Natural killer cell (primary cell): ENCODE results near the gene VWA2. TPM values are rescaled to one million over a fixed set of nuclear protein-coding genes. Genes with fewer than 3 reads are reported as not detected.

Experiments
- ATAC-seq, 3 donors: fragments of 150-1000 bp in 2 of 3; fragments of 200-7000 bp in 1 of 3; cut with Tn5 transposase; 1 replicate in 1 of 3; 2 replicates in 2 of 3; pipeline ENCODE4 v1.10.0; 2021; ENCODE audit warnings: mild to moderate bottlenecking in 2 of 3, moderate library complexity in 2 of 3
- DNase-seq, 2 donors: peaks; one replicate each; pipeline versions ENCODE4 v3.0.0 to v3.0.0-alpha.2; 2013 to 2021; ENCODE audit warnings: mixed read lengths in 1 of 2
- H3K27ac ChIP-seq: one replicate; pipeline ENCODE4 v1.5.1; 2013; ENCODE audit warnings: mild to moderate bottlenecking, low read length
- H3K27me3 ChIP-seq: one replicate; pipeline ENCODE4 v1.6.1; 2013; ENCODE audit warnings: low read length; ENCODE audit not compliant: control insufficient read depth, insufficient read depth
- H3K36me3 ChIP-seq: one replicate; pipeline ENCODE4 v1.6.1; 2013; ENCODE audit warnings: low read length; ENCODE audit not compliant: control insufficient read depth, insufficient read depth
- H3K4me1 ChIP-seq: one replicate; pipeline ENCODE4 v1.6.1; 2013; ENCODE audit warnings: low read length; ENCODE audit not compliant: control insufficient read depth, insufficient read depth
- H3K4me3 ChIP-seq: one replicate; pipeline ENCODE4 v1.5.1; 2013; ENCODE audit warnings: low read length
- H3K9me3 ChIP-seq: one replicate; pipeline ENCODE4 v1.6.1; 2013; ENCODE audit warnings: low read length; ENCODE audit not compliant: control insufficient read depth, insufficient read depth
- H3K27ac Mint-ChIP-seq, 2 donors: one replicate each; pipeline ENCODE4 v1.8.0; 2022; ENCODE audit warnings: mild to moderate bottlenecking in 2 of 2, mixed read lengths in 2 of 2, moderate library complexity in 1 of 2
- H3K27me3 Mint-ChIP-seq, 2 donors: one replicate each; pipeline ENCODE4 v1.8.0; 2022; ENCODE audit warnings: low read depth in 2 of 2, mixed read lengths in 2 of 2
- H3K36me3 Mint-ChIP-seq: one replicate; pipeline ENCODE4 v1.8.0; 2022; ENCODE audit warnings: mixed read lengths
- H3K4me1 Mint-ChIP-seq, 2 donors: one replicate each; pipeline ENCODE4 v1.8.0; 2022; ENCODE audit warnings: mixed read lengths in 2 of 2
- H3K4me3 Mint-ChIP-seq: one replicate; pipeline ENCODE4 v1.8.0; 2022; ENCODE audit warnings: mild to moderate bottlenecking, moderate library complexity, mixed read lengths
- H3K9me3 Mint-ChIP-seq, 2 donors: one replicate each; pipeline ENCODE4 v1.8.0; 2022; ENCODE audit warnings: mixed read lengths in 2 of 2
- WGBS: methylation state at CpG from one replicate; pipeline ENCODE4 v1.1.7; 2013; ENCODE audit warnings: missing lambda C conversion rate; ENCODE audit not compliant: insufficient coverage; 5-methylcytosine and 5-hydroxymethylcytosine counted together
- intact Hi-C: fragments of 100-400 bp; cut with micrococcal nuclease; formaldehyde crosslinking; loops from one replicate; pipeline ENCODE4 v1.14.2; 2022
- total RNA-seq, 4 donors: library from RNA; stranded (reverse); fragments of 120-200 nt in 1 of 4; gene quantifications; one replicate each; pipeline versions ENCODE4 v1.2.3 to v1.2.4, GENCODE V29; 2013 to 2022
- TF ChIP-seq, protein P1 (sequence below): fragments of 200-600 bp; IDR thresholded peaks from one replicate; pipeline ENCODE4 v1.8.0; 2022; ENCODE audit warnings: antibody characterized with exemption

Gene VWA2
- total RNA-seq, 3 donors from 2014 or later (not counting 1 experiment from before 2014, with no cell fraction given): not detected

DNA sequence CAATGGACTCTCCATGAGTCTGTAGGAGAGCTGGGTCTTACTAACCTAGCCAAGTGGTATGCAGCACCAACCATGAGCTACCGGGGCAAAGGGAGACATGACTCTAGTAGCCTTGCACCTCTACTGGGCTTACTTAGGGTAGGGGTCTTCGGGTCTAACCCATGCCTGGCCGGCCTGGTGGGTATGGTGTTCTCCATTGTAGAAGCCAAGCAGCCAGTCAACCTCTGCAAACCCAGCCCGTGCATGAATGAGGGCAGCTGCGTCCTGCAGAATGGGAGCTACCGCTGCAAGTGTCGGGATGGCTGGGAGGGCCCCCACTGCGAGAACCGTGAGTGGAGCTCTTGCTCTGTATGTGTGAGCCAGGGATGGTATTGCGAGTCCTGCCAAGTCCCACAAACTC, 51.0 kb downstream of the VWA2 start:
- peaks cover 0 to 2% of the 10 kb centered on the region in 2 donors for H3K27me3 Mint-ChIP-seq
- WGBS: 94% methylated on average over 10 of the region's 10 CpGs
- no peak for DNase-seq

GRCh38 chr10:114291076-114291475, 52.0 kb downstream of the VWA2 start:
- Histone ChIP-seq H3K36me3 (no peaks in the 10 kb centered on the region), H3K27ac (no peak overlapping the region), H3K4me1 (no peaks in the 10 kb centered on the region), H3K4me3 (no peak overlapping the region), H3K9me3 (peaks cover 6% of the 10 kb centered on the region), H3K27me3 (no peaks in the 10 kb centered on the region)
- Mint-ChIP-seq H3K9me3 (peaks cover under 1 to 7% of the 10 kb centered on the region in 2 donors), H3K36me3 (peaks cover 18% of the 10 kb centered on the region), H3K4me1 (no peaks in the 10 kb centered on the region), H3K27ac (no peak overlapping the region), H3K4me3 (no peak overlapping the region), H3K27me3 (peaks cover 0 to 2% of the 10 kb centered on the region in 2 donors)
- intact Hi-C loops: no loop called here
- ATAC-seq (no peak), DNase-seq (no peak)
- 96% methylated on average over 7 of the region's 7 CpGs for WGBS
- TF ChIP-seq, protein P1, sequence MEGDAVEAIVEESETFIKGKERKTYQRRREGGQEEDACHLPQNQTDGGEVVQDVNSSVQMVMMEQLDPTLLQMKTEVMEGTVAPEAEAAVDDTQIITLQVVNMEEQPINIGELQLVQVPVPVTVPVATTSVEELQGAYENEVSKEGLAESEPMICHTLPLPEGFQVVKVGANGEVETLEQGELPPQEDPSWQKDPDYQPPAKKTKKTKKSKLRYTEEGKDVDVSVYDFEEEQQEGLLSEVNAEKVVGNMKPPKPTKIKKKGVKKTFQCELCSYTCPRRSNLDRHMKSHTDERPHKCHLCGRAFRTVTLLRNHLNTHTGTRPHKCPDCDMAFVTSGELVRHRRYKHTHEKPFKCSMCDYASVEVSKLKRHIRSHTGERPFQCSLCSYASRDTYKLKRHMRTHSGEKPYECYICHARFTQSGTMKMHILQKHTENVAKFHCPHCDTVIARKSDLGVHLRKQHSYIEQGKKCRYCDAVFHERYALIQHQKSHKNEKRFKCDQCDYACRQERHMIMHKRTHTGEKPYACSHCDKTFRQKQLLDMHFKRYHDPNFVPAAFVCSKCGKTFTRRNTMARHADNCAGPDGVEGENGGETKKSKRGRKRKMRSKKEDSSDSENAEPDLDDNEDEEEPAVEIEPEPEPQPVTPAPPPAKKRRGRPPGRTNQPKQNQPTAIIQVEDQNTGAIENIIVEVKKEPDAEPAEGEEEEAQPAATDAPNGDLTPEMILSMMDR: no peak

More for the DNA sequence above, 51.0 kb downstream of the VWA2 start:
- Histone ChIP-seq H3K36me3 (no peaks in the 10 kb centered on the region), H3K27ac (no peak overlapping the region), H3K4me1 (no peaks in the 10 kb centered on the region), H3K9me3 (no peaks in the 10 kb centered on the region), H3K27me3 (no peaks in the 10 kb centered on the region), H3K4me3 (no peak overlapping the region)
- intact Hi-C loops: no loop called here
- no peak for ATAC-seq
- TF ChIP-seq, protein P1: no peak
- Mint-ChIP-seq H3K9me3 (peaks cover 0 to 3% of the 10 kb centered on the region in 2 donors), H3K4me1 (no peaks in the 10 kb centered on the region), H3K36me3 (peaks cover 7% of the 10 kb centered on the region), H3K27ac (no peak overlapping the region), H3K4me3 (no peak overlapping the region)

GRCh38 chr10:114291516-114291915, 52.5 kb downstream of the VWA2 start:
- no peaks in the 10 kb centered on the region for H3K36me3 ChIP-seq
- H3K9me3 ChIP-seq: peaks cover 9% of the 10 kb centered on the region
- TF ChIP-seq, protein P1: no peak
- H3K4me3 Mint-ChIP-seq: no peak overlapping the region
- no peaks in the 10 kb centered on the region for H3K4me1 Mint-ChIP-seq
- H3K27ac Mint-ChIP-seq: no peak overlapping the region
- H3K27ac ChIP-seq: no peak overlapping the region
- H3K27me3 ChIP-seq: no peaks in the 10 kb centered on the region
- ATAC-seq (no peak), DNase-seq (no peak)
- peaks cover 2 to 8% of the 10 kb centered on the region in 2 donors for H3K9me3 Mint-ChIP-seq
- WGBS: 94% methylated on average over 8 of the region's 8 CpGs
- peaks cover 0 to 2% of the 10 kb centered on the region in 2 donors for H3K27me3 Mint-ChIP-seq
- intact Hi-C loops: no loop called here
- no peaks in the 10 kb centered on the region for H3K4me1 ChIP-seq
- peaks cover 22% of the 10 kb centered on the region for H3K36me3 Mint-ChIP-seq
- no peak overlapping the region for H3K4me3 ChIP-seq

GRCh38 chr10:114293075-114293474, 54.0 kb downstream of the VWA2 start:
- TF ChIP-seq, protein P1: no peak
- H3K4me1 ChIP-seq: no peaks in the 10 kb centered on the region
- H3K27ac ChIP-seq: no peak overlapping the region
- intact Hi-C loops: no loop called here
- no peak overlapping the region for H3K27ac Mint-ChIP-seq
- H3K4me3 ChIP-seq: no peak overlapping the region
- H3K36me3 ChIP-seq: peaks cover 3% of the 10 kb centered on the region
- WGBS: 92% methylated on average over 5 of the region's 5 CpGs
- H3K9me3 ChIP-seq: peaks cover 12% of the 10 kb centered on the region
- no peaks in the 10 kb centered on the region for H3K4me1 Mint-ChIP-seq
- ATAC-seq: no peak
- H3K4me3 Mint-ChIP-seq: no peak overlapping the region
- no peak for DNase-seq
- peaks cover 0 to 2% of the 10 kb centered on the region in 2 donors for H3K27me3 Mint-ChIP-seq
- peaks cover 22% of the 10 kb centered on the region for H3K36me3 Mint-ChIP-seq
- H3K27me3 ChIP-seq: no peaks in the 10 kb centered on the region
- H3K9me3 Mint-ChIP-seq: peaks cover 2 to 8% of the 10 kb centered on the region in 2 donors
